ENCODE measurements around the gene CBX6.

GRCh38 chr22:38852522-38852921 is 19.5 kb downstream of the CBX6 start:
- TF ChIP-seq MTA3 (IDR thresholded peaks at IDR 0.05; ENCODE audit: borderline replicate concordance, low read length) (no peak), JUND (IDR thresholded peaks at IDR 0.05; ENCODE audit: low read depth, low read length) (no peak), MYB (IDR thresholded peaks at IDR 0.05; ENCODE audit: borderline replicate concordance, low read depth, low read length) (no peak), SP1 (IDR thresholded peaks at IDR 0.05; ENCODE audit: low read depth, low read length) (no peak)
